ENCODE measurements around the gene KSR2. TPM values are rescaled to one million over a fixed set of nuclear protein-coding genes. Genes with fewer than 3 reads are reported as not detected.

KSR2 gene
- total RNA-seq, 1 experiment from 2014 or later, result 2.0 TPM

GRCh38 chr12:117797202-117797601, 171.6 kb downstream of the KSR2 start:
- H3K27ac ChIP-seq, result no peak overlapping the region
- ChIA-PET CTCF (no interaction called here), POLR2A (ENCODE audit: unreplicated experiment) (no interaction called here)
- H3K27me3 ChIP-seq (ENCODE audit: insufficient read depth, low read depth), result no peaks in the 10 kb centered on the region
- no peak for DNase-seq
- H3K9me2 ChIP-seq (ENCODE audit: insufficient read depth), result no peaks in the 10 kb centered on the region
- TF ChIP-seq EZH2 (IDR thresholded peaks at IDR 0.05; ENCODE audit: low read depth) (no peak), CTCF (conservative IDR thresholded peaks at IDR 0.05) (no peak)
- H4K20me1 ChIP-seq (ENCODE audit: insufficient read depth), result no peaks in the 10 kb centered on the region
- H3K4me1 ChIP-seq (replicated peaks; ENCODE audit: insufficient read depth), result no peaks in the 10 kb centered on the region
- no peaks in the 10 kb centered on the region for H3K79me2 ChIP-seq (ENCODE audit: low read depth)
- H3F3A ChIP-seq (ENCODE audit: insufficient read depth, low read depth), result no peaks in the 10 kb centered on the region; the same call in 1 of the 2 replicates
- H3K4me2 ChIP-seq, result no peak overlapping the region
- no peak overlapping the region for H3K4me3 ChIP-seq
- BruUV-seq (replicated peaks), result no TSS peak
- no peak overlapping the region for H2AFZ ChIP-seq
- H3K9me3 ChIP-seq (ENCODE audit: insufficient read depth, low read depth), result no peaks in the 10 kb centered on the region
- no peaks in the 10 kb centered on the region for H3K36me3 ChIP-seq (ENCODE audit: low read depth)
- intact Hi-C loops (cut with micrococcal nuclease; ENCODE audit: unreplicated experiment), result no loop called here

DNA sequence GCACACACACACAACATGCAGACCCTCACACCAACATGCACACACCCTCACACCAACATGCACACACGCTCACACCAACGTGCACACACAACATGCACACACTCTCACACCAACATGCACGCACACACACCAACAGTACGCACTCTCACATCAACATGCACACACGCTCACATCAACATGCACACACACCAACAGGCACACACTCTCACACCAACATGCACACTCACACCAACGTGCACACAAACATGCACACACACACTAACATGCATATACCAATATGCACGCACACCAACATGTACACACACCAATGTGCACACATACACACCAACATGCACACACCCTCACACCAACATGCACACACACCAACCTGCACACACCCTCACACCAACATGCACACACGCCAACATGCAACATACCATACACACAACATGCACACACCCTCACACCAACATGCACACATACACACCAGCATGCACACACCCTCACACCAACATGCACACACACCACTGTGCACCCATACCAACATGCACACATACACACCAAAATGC, 175.8 kb downstream of the KSR2 start:
- no peaks in the 10 kb centered on the region for H3K9me3 ChIP-seq (ENCODE audit: insufficient read depth, low read depth)
- POLR2A ChIA-PET (ENCODE audit: unreplicated experiment), result no interaction called here
- BruUV-seq (replicated peaks), result no TSS peak
- no peak overlapping the region for H3K4me2 ChIP-seq
- H3K27ac ChIP-seq, result no peak overlapping the region
- CTCF ChIA-PET, result no interaction called here
- no peak overlapping the region for H2AFZ ChIP-seq
- DNase-seq, result no peak
- intact Hi-C loops (cut with micrococcal nuclease; ENCODE audit: unreplicated experiment), result no loop called here
- no peaks in the 10 kb centered on the region; the same call in 1 of the 2 replicates for H3F3A ChIP-seq (ENCODE audit: insufficient read depth, low read depth)
- no peaks in the 10 kb centered on the region for H3K36me3 ChIP-seq (ENCODE audit: low read depth)
- no peaks in the 10 kb centered on the region for H3K4me1 ChIP-seq (replicated peaks; ENCODE audit: insufficient read depth)
- no peaks in the 10 kb centered on the region for H3K9me2 ChIP-seq (ENCODE audit: insufficient read depth)
- TF ChIP-seq EZH2 (IDR thresholded peaks at IDR 0.05; ENCODE audit: low read depth) (no peak), CTCF (conservative IDR thresholded peaks at IDR 0.05) (no peak)
- H3K79me2 ChIP-seq (ENCODE audit: low read depth), result no peaks in the 10 kb centered on the region
- H3K4me3 ChIP-seq, result no peak overlapping the region
- H3K27me3 ChIP-seq (ENCODE audit: insufficient read depth, low read depth), result 0 out of 2 replicates have a peak, but pooled peaks cover 2% of the 10 kb centered on the region
- H4K20me1 ChIP-seq (ENCODE audit: insufficient read depth), result no peaks in the 10 kb centered on the region

GRCh38 chr12:117792471-117792870, 176.3 kb downstream of the KSR2 start:
- Histone ChIP-seq H4K20me1 (ENCODE audit: insufficient read depth) (no peaks in the 10 kb centered on the region), H3K79me2 (ENCODE audit: low read depth) (no peaks in the 10 kb centered on the region), H3F3A (ENCODE audit: insufficient read depth, low read depth) (no peaks in the 10 kb centered on the region; the same call in 1 of the 2 replicates), H3K36me3 (ENCODE audit: low read depth) (no peaks in the 10 kb centered on the region), H3K27ac (no peak overlapping the region), H3K27me3 (ENCODE audit: insufficient read depth, low read depth) (0 out of 2 replicates have a peak, but pooled peaks cover 2% of the 10 kb centered on the region), H3K4me1 (replicated peaks; ENCODE audit: insufficient read depth) (no peaks in the 10 kb centered on the region), H3K9me3 (ENCODE audit: insufficient read depth, low read depth) (no peaks in the 10 kb centered on the region), H3K4me2 (no peak overlapping the region), H3K9me2 (ENCODE audit: insufficient read depth) (no peaks in the 10 kb centered on the region), H3K4me3 (no peak overlapping the region), H2AFZ (no peak overlapping the region)
- TF ChIP-seq EZH2 (IDR thresholded peaks at IDR 0.05; ENCODE audit: low read depth), result no peak
- no peak for TF ChIP-seq CTCF (conservative IDR thresholded peaks at IDR 0.05)
- ChIA-PET POLR2A (ENCODE audit: unreplicated experiment) (no interaction called here), CTCF (no interaction called here)
- BruUV-seq (replicated peaks), result no TSS peak
- DNase-seq, result peak in 1 of 2 experiments; percentile 52
- intact Hi-C loops (cut with micrococcal nuclease; ENCODE audit: unreplicated experiment), result no loop called here
